Cardiac muscle cell (in vitro differentiated cells and primary cell): ENCODE measurements around the gene VEZT. TPM values are rescaled to one million over a fixed set of nuclear protein-coding genes. Genes with fewer than 3 reads are reported as not detected.

Source experiments
- DNase-seq, 2 donors: peaks; one replicate each; pipeline versions ENCODE4 v3.0.0 to v3.0.0-alpha.2; 2010 to 2017; ENCODE audit warnings: low read depth in 1 of 2, low spot score in 1 of 2
- H3K27ac ChIP-seq: fragments of 200-600 bp; sonication (generic); 2 replicates; pipeline ENCODE4 v1.5.1; 2016
- H3K27me3 ChIP-seq: fragments of 200-600 bp; sonication (generic); 2 replicates; pipeline ENCODE4 v1.6.0; 2016; ENCODE audit warnings: control low read depth
- H3K36me3 ChIP-seq: fragments of 200-600 bp; sonication (generic); 2 replicates; pipeline ENCODE4 v1.5.1; 2016; ENCODE audit warnings: control low read depth
- H3K4me1 ChIP-seq: fragments of 200-600 bp; sonication (generic); 2 replicates; pipeline ENCODE4 v1.8.1; 2017; ENCODE audit warnings: low read depth, mild to moderate bottlenecking, mixed run types
- H3K4me3 ChIP-seq: fragments of 200-600 bp; sonication (generic); 2 replicates; pipeline ENCODE4 v1.5.1; 2016; ENCODE audit warnings: mild to moderate bottlenecking
- H3K9me3 ChIP-seq: fragments of 200-600 bp; sonication (generic); 2 replicates; pipeline ENCODE4 v1.5.1; 2017; ENCODE audit warnings: low read depth, mild to moderate bottlenecking, control low read depth
- polyA plus RNA-seq: library from polyadenylated mRNA; unstranded; fragments of >200 nt; fragmentation: Nextera tagmentation; extraction: Ambion mirVana; gene quantifications from 2 replicates; pipeline ENCODE4 v1.2.1, GENCODE V29; 2016
- total RNA-seq: library from RNA; depleted of rRNA; stranded (reverse); fragments of >200 nt; gene quantifications from 2 replicates; pipeline ENCODE4 v1.2.3, GENCODE V29; 2016
- TF ChIP-seq, protein P1 (sequence below): IDR thresholded peaks from 2 replicates; pipeline ENCODE4 v1.5.1; 2012; ENCODE audit warnings: low read depth, mild to moderate bottlenecking, low read length

The VEZT gene, protein sequence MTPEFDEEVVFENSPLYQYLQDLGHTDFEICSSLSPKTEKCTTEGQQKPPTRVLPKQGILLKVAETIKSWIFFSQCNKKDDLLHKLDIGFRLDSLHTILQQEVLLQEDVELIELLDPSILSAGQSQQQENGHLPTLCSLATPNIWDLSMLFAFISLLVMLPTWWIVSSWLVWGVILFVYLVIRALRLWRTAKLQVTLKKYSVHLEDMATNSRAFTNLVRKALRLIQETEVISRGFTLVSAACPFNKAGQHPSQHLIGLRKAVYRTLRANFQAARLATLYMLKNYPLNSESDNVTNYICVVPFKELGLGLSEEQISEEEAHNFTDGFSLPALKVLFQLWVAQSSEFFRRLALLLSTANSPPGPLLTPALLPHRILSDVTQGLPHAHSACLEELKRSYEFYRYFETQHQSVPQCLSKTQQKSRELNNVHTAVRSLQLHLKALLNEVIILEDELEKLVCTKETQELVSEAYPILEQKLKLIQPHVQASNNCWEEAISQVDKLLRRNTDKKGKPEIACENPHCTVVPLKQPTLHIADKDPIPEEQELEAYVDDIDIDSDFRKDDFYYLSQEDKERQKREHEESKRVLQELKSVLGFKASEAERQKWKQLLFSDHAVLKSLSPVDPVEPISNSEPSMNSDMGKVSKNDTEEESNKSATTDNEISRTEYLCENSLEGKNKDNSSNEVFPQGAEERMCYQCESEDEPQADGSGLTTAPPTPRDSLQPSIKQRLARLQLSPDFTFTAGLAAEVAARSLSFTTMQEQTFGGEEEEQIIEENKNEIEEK
- total RNA-seq (50.6 and 52.5 TPM in 2 replicates), polyA plus RNA-seq (56.9 and 62.9 TPM in 2 replicates)

DNA sequence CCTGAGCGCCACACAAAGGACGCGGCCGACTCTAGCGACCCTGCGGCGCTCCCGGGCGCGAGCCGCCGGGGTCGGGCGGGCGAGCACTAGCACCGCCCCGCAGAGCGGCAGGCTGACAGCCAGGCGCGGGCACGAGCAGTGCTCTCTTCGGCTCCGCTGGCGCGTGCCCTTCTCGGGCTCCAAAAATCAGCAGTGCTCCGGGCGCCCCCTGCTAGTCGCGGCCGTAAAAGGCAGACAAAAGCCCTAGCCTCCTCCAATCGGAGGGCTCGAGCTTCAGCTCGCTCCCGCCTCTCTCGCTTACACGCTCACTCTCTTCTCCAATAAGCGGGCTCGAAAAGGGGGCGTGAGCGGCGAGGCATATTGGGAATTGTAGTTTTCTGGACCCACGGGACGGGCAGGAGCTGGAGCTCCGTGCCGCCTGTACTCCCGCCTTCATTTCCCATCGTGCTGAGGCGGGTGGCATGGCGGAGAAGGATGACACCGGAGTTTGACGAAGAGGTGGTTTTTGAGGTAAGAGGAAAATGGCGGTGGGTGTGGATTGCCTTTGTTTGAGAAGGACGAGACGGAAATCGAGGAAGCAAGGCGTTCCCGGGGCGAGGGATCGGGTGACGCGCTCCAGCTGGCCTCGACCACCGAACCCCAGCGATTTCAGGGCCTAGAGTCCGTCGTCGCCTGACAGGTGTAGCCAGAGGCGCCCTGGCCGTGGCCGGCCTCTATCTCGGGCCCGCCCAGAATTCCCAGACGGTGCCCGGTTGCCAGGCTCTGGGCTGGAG is at the start of gene VEZT, which contains the start of gene FGD6:
TSS of gene VEZT (plus strand) at position 431 of the 773 bp plus-strand sequence. CDS start at position 475, 44 bp downstream.
TSS of gene FGD6 (minus strand) at position 91 of the 773 bp plus-strand sequence. CDS start 227 bp downstream, outside the sequence.
- H3K9me3 ChIP-seq, result no peaks in the 10 kb centered on the region
- H3K27me3 ChIP-seq, result no peaks in the 10 kb centered on the region
- peak; percentile 99 to 100 for DNase-seq
- peaks cover 34% of the 10 kb centered on the region for H3K4me1 ChIP-seq
- H3K4me3 ChIP-seq, result peak within 1 kb of the TSS; percentile 67
- no peaks in the 10 kb centered on the region for H3K36me3 ChIP-seq
- TF ChIP-seq, protein P1, sequence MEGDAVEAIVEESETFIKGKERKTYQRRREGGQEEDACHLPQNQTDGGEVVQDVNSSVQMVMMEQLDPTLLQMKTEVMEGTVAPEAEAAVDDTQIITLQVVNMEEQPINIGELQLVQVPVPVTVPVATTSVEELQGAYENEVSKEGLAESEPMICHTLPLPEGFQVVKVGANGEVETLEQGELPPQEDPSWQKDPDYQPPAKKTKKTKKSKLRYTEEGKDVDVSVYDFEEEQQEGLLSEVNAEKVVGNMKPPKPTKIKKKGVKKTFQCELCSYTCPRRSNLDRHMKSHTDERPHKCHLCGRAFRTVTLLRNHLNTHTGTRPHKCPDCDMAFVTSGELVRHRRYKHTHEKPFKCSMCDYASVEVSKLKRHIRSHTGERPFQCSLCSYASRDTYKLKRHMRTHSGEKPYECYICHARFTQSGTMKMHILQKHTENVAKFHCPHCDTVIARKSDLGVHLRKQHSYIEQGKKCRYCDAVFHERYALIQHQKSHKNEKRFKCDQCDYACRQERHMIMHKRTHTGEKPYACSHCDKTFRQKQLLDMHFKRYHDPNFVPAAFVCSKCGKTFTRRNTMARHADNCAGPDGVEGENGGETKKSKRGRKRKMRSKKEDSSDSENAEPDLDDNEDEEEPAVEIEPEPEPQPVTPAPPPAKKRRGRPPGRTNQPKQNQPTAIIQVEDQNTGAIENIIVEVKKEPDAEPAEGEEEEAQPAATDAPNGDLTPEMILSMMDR, result peak; percentile 62
- H3K27ac ChIP-seq, result peak within 1 kb of the TSS; percentile 92

DNA sequence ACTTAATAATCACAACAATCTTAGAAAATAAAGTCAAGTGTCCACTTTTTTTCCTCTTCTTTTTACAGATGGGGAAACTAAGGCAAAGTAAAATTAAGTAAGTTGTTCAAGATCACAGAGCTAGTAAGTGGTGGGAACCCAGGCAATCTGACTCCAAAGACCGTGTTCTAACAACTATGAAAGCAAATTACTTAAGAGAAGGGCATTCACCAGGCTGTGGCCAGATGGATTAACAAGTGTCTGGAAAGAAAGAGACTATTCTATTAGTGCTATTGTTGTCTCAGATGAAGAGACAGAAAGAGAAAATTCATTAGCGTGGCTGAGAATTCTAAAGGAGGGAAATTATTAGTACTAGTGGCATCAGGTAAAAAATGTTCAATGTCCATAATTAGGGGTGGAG is 48.9 kb upstream of the VEZT start:
- Histone ChIP-seq H3K27ac (no peak overlapping the region), H3K27me3 (no peaks in the 10 kb centered on the region), H3K4me1 (peaks cover 20% of the 10 kb centered on the region), H3K9me3 (no peaks in the 10 kb centered on the region), H3K36me3 (no peaks in the 10 kb centered on the region), H3K4me3 (no peak overlapping the region)
- TF ChIP-seq, protein P1, result no peak
- DNase-seq, result no peak

DNA sequence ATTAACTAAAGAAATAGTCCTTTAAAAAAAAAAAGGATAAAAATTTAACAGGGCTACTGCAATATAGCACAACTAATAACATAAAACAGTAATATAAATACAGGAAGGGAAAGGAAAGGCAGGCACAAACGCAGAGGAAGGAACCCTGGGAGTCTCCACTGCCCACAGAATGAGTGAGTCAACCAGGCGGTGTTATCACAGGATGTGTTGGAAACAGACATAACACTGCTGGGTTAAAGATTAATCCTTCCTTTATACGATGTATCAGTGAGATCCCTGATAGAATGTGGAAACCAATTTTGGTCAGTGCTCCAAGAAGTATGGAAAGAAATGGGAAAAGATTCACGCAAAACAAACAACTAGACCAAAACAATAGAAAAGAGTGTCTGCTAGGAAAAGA is 48.2 kb upstream of the VEZT start:
- Histone ChIP-seq H3K4me1 (peaks cover 23% of the 10 kb centered on the region), H3K27me3 (no peaks in the 10 kb centered on the region), H3K27ac (no peak overlapping the region), H3K4me3 (no peak overlapping the region), H3K9me3 (no peaks in the 10 kb centered on the region), H3K36me3 (no peaks in the 10 kb centered on the region)
- peak in 1 of 2 donors; percentile 75 for DNase-seq
- TF ChIP-seq, protein P1, result no peak

DNA sequence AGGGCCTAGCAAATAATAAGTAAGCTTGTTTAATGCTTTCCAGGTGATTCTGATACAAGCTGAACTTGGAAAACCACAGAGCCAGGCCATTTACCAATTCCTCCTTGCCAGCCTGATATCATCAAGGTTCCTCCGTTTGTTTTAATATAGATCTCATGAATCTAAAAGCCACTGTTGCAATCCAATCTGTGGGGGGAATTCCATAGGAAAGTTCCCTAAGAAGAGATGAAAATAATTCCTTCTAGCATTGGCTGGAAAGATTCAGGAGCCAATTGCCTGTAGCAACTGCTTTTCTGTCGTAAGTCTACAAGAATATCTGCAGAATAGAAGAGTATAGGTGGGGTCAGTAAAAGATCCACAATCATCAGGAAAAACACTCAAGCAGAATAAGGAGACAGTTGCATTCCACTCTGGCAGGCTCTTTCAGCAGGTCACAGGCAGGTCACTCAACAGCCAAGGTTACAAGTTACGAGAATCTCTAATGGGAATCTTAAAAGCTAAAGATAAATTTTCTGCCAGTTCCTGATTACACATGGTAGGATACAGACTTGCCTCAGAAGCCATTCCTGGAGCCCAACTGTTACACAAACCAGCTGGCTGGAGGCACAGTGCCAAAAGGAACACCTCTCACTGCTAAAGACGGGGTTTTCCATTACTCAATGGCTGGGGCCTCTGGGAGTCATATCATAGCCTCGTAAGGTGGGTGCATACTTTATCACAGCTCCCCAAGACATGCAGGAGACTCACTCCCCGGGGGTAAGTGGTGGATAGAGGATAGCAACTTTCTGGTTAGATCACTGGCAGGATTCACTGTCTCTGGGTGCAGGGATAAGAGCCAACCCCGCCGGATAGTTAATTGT is 44.0 kb upstream of the VEZT start:
- Histone ChIP-seq H3K4me1 (peaks cover 24% of the 10 kb centered on the region), H3K9me3 (no peaks in the 10 kb centered on the region), H3K36me3 (no peaks in the 10 kb centered on the region), H3K27me3 (no peaks in the 10 kb centered on the region), H3K27ac (peak overlapping the region; percentile 91), H3K4me3 (no peak overlapping the region)
- peak; percentile 80 to 92 for DNase-seq
- TF ChIP-seq, protein P1, result no peak
